HG02852 (cell line): ENCODE data around the gene HOXC13.

Experiments used
- ATAC-seq: cut with Tn5 transposase; IDR thresholded peaks from one replicate; pipeline ENCODE4 v1.9.1; 2021; ENCODE audit warnings: mild to moderate bottlenecking, moderate library complexity; ENCODE audit not compliant: unreplicated experiment

The HOXC13 gene

DNA sequence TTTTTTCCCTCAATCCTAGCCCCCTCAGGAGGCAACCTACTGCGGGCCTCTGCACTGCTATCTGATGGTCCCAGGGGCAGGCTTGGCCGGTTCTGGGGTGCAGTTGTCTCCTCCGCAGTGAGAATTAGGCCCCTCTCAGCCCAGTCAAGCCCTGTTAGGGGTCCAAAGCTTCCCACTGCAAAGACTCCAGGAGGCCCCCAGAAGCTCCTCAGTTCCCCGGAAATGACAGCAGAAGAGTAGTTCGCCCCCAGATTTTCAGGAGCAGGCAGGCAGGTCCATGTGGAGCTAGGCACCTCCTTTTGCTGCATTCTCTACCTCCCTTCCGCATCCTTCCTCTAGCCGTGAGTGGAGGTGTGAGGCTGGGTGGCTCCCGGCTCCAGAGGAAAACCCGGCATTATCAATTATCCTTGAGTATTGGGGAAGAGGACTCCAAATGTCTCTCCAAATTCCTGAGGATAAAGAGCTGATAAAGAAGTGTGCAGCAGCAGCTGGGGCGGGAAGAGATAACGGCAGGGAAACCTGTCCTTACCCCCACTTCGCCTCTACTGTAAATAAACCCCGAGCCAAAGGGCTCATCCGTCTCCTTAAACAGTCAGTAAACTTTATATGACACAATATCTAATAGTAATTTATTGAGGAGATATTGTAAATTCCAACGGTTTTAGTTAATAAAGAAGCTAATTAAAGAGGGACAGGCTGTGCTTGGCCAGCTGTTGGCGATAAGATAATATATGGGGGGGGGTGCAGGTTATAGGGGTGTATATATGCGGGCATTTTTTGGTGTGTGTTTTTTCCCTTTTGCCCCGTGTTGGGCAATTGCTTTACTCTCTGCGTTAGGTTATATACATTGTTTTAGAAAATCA lies 15.4 kb downstream of the HOXC13 start:
- ATAC-seq, result no peak

DNA sequence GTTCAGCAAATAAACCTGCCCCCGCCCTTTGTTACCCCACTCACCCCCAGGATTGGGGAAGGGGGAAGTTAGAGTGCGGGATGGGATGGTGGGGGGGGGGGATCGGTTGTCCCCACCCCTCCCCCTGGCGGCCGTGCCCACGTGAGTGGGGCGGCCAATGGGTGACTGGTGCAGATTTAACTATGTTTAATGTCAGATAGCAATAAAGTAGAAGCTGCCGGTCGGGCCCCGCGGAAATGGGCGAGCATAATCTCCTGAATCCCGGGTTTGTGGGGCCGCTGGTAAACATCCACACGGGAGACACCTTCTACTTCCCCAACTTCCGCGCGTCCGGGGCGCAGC lies 16.0 kb downstream of the HOXC13 start, which contains the start of gene HOXC12:
Gene HOXC12, plus strand, starts transcription at position 210 of the 342 bp plus-strand sequence. Its CDS starts 27 bp downstream, at position 237.
- ATAC-seq, result no peak

DNA sequence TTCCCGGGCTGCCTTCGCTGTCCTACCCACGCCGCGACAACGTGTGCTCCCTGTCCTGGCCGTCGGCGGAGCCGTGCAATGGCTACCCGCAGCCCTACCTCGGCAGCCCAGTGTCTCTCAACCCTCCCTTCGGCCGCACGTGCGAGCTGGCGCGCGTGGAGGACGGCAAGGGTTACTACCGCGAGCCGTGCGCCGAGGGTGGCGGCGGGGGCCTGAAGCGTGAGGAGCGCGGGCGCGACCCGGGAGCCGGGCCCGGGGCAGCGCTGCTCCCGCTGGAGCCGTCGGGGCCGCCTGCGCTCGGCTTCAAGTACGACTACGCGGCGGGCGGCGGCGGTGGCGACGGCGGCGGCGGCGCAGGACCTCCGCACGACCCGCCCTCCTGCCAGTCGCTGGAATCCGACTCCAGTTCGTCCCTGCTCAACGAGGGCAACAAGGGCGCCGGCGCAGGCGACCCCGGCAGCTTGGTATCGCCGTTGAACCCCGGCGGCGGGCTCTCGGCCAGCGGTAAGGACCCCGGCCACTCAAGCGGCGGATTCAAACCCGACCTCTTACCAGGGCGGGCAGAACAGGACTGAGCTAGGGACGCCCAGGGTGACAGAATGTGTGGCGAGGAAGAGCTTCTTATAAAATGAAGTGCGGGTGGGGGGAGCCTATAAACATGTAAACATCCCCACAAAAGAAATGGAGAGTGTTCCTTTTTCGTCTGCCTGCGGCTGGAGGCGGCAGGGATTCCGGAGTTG lies 16.6 kb downstream of the HOXC13 start:
- ATAC-seq, result no peak

DNA sequence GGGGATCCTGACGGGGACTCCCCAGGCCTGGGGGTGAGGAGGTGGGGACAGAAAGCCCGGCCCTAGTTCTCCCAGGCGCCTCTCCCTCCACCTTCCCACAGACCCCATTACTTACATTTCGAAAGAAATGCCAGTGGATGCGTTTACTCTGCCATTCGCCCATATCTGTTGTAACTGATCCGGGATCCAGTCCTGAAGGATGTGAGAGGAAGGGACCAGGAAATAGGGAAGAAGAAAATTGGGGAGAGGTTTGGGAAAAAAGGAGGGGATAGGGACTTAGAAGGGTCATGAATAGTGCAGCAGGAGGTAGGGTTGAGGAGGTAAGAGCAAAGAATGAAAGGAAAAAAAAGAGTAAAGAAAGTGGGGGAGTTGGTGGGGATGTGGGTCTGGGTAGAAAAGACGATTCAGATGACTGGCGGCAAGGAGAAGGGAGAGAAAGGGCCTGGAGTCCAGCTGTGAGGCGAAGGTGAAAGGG lies 17.2 kb downstream of the HOXC13 start:
- ATAC-seq, result no peak

DNA sequence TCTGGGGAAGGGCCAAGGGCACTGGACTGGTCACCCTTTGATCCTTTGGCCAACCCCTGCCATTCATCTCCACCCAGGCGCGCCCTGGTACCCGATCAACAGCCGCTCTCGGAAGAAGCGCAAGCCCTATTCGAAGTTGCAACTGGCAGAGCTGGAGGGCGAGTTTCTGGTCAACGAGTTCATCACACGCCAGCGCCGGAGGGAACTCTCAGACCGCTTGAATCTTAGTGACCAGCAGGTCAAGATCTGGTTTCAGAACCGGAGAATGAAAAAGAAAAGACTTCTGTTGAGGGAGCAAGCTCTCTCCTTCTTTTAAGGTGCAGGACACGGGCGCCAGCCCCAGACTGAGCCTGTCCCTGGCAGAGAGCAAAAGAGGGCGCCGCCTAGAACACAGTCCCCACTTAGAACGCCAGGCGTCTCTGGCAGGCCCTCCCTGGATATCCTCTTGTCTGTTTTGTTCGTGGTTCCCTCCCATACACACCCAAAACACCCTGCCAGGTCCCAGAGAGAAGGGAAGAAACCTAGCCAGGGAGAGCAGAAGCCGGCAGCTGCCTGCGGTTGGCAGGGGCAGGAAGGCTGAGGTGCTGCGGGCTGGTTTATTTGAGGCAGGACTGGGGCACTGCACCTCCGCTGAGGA lies 17.7 kb downstream of the HOXC13 start:
- no peak for ATAC-seq

DNA sequence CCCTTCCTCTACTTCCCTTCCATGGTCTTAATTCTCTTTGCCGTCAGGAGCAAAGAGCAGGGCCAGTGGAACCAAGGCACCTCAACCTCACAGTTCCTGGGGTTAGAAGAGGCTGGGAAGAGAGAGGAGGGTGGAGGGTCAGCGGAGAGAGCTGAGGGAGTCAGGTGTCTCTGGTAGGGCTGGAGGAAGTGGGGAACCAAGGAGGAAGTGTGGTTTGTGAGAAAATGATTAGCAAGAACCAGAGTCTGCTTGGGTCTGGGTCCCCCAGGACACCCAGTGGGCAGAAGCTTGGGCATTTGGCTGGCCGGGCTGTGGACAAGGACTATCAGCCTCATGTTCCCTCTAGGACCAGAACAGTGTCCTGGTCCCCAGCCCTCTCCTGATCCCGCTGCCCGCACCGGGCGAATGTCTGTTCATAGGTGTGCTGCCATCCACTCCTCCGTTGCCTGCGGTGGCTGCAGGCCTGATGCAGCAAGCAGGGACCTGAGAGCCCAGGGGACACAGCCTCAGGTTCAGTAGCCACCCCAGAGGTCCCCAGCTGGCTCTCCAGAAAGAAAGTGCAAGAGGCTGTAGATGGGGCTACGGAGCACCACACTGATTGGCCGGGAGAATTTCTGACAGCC lies 18.4 kb downstream of the HOXC13 start:
- ATAC-seq, result no peak

DNA sequence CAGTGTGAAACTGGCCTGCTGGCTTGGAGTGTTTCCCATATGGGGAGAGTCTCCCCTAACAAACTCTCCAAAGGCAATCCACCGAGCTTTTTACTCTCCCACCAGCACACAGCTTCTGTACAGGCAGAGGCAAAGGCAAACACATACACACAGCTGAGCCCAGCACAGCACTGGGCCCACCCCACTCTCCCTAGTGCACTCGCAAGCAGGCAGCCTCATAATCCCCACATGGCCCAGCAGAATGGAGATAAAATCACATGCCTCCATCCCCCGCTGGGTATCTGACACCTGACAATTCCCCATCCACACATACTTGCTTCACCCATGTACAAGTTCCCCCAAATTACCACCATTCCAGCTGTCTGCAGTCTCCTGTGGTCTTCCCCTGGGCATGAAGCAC lies 19.5 kb downstream of the HOXC13 start:
- ATAC-seq, result no peak

DNA sequence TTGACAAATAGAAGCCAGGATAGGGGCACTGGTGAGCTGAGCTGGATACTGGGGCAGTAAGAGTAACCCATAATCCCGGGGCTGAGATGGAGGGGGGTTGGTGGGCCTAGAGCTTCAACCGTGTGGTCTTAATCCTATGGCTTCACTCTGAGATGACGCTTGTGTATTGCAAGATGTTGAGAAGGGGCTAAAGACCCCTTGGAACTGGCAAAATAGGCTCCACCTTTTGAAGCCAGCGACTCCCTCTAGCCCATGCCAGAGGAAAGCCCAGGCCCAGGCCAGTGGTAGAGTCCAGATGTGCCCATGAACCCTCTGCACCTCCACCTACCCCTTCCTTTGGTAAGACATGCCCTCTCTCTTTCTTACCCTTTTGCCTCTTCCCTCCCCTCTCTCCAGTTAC lies 20.7 kb downstream of the HOXC13 start:
- no peak for ATAC-seq

DNA sequence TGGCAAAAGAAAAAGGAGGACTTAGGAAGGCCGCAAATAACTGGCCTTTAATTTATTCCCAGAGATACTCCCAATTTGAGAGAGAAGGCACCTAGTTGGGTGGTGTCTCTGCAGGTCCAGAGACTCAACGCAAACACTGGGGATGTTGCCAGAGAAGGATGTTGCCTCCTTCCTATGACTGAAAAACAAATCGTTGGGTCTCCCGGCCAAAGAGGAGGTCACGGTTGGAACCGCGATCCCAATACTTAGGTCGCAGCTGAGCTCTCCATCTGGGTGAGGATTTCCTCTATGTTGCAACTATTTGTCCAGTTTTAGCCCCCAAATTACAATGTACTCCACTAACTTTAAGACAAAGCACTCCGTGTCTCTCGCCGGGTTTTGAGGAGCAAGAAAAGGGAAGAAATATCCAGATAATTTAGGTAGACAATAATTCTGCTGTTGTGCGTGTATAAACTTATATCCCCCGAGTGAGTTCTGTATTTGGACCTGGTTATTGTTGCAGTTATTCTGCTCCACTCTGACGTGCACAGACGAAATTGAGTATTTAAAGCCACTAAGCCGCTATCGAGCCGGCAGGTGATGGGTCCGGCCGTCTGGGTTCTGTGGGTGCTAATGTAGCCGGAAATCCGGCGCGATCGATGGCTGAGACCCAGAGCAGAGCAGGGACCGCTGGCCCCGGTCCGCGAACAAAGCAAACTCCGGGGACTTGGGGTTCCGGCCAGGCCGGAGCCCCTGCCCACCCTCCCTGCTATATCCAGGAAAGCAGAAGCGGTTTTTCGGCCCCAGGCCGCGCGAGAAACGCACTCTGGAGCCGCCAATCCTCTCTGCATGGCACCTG lies 21.8 kb downstream of the HOXC13 start:
- ATAC-seq, result no peak

DNA sequence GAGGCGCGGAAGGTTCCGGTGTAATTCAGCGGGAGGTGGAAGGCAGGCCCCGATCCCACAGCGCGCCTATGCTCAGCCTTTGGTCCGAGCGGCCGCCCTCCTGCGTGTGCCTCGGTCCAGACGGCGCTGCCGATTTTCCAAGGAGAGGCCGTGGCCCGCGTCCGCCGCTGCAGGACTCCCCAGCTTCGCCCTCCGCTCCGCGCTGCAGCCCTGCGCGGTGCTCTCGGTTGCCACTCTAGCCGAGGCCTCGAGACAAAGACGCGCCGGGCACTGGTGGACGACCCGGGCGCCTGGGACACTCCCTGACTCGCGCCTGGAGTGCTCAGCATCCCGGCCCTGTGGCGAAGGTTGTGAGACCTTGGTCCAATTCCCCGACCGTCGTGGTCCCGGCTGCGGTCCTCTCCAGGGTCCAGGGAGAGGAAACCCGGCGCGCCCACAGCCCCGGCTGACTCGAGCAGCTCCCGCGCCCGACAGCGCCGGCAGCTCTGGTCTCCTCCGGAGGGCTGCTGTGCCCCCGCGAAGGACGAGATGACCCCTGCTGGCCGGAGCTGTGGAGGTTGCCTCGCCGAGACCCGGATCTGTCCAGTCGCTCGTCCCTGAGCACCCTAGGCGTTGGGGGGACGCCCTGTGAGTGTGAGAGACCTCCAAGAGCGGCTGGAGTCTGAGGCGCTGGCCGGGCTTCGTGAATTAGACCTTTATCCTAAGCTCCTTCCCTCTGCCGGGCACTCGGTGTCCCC lies 22.6 kb downstream of the HOXC13 start:
- ATAC-seq, result no peak

DNA sequence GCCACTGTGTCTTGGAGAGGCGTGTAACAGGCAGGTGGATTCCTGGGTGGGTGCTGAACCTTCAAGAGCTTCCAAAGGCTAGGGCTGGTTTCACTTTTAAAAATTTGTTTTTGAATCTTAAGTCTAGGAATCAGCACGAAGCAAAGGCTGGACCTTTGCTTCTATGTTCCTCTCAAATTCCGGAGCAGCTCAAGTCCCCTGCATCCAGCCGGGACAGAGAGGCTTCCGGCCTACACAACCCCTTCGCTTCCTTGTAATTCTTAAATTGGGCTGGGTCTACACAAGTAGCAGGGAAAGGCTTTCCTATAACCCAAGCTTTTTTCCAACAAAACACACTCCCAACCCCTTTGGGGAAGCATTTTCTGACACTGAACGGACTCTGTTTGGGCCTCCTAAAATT lies 24.4 kb downstream of the HOXC13 start:
- ATAC-seq, result no peak

DNA sequence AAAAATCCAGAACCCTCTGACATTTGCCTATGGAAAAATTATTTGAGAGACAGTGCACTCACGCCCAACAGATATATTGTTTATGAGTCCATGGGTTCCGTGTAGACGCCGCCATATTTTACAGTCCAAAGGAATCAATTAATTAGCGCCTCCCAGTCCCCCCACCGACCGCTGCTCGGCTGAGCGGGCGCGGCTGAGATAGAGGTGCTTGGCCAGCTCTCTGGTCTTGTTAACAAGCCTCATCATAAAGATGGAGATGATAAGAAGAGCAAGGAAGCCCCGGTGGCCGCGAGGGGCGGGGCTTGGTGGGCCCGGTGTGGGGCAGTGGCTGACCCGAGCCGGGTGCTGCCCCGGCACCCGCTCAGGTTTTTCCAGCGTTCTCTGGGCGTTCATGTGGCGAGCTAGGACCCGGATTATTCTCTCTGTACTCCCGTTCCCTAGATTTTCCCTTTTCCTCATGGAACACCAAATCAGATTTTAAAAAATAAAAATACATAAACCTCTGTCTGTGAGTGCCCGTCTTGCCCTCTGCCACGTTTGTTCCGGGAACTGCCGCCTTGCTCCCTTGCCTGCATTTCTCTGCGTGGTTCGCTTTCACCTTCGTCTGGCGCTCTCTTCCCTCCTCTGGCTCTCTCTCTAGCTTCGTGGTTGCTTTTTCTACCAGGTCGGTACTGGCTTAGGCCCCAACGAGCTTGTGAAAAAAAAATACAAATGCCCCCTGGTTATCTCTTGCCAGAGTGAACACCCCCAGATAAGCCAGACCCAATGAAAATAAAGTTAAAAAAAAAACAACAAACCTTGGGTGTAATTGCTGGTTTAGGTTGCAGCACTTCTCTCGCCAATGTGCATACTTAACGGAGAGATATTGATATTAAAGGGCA lies 25.0 kb downstream of the HOXC13 start:
- ATAC-seq, result no peak

DNA sequence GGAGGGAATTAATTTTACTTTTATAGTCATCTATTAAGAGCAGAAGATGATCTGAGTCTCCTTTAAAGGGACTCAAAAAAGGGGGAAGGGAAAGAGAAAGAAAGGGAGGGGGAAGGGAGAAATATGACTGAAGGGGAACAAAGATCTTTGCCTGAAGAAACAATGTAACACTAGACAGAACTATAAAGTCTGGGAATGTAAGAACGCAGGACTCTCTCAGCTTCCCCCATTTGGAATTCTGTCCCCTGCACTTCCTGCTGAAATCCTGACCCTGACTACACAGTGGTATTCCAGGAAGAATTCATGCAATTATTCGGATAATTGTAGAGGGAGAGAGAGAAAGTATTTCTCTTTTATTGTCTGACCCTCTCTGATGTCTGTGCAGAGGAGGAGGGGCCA lies 25.7 kb downstream of the HOXC13 start:
- no peak for ATAC-seq

DNA sequence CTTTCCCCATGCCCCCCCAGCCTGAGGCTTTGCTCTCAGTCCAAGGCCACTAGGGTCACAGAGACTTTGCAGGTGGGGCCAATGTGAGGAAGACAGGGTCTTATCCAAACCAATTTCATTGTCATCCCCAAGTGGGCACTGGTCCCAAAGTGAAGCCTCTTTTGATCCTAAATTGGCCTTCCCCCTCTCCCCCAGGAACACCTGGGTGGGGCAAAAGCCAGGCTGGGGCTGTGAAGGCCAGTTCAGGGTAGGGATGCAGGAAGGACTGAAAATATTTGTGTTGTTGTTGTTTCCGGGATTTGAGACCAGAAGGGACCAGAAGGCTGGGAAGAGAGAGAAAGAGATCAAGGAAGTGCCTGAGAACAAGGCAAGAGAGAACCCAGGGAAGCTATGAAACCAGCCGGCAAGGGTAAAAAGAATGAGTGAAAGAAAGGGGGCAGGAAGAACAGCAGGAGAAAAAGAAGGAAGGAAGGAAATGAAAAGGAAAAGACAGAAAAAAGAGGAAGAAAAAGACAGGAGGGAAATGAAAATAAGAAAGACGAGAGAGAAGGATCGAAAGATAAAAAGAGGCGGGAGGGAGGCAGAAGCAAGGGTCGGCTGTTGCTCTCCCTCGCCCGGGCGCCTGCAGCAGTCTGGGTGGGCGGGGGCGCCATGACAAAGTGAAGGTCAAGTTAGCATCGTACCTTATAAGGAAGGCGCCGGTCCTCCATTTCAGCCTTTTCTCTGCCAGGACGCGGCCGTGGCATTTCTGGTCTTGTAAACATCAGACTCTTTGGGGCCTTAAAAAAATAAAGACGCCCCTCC lies 26.9 kb downstream of the HOXC13 start:
- no peak for ATAC-seq

DNA sequence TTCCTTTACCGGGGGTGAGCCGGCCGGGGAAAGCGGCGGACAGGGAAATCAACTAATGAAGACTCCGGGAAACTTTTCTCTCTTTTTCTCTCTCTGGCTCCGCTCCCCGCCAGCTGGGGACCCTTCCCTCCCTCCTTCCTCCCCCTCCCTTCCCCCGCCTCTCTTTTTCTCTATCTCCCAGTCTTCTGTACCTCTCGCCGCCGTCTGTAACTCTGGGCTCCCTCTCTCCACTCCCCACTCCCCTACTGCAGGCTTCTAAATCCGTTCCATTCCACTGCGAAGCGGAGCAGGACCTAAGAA lies 27.4 kb downstream of the HOXC13 start:
- no peak for ATAC-seq

DNA sequence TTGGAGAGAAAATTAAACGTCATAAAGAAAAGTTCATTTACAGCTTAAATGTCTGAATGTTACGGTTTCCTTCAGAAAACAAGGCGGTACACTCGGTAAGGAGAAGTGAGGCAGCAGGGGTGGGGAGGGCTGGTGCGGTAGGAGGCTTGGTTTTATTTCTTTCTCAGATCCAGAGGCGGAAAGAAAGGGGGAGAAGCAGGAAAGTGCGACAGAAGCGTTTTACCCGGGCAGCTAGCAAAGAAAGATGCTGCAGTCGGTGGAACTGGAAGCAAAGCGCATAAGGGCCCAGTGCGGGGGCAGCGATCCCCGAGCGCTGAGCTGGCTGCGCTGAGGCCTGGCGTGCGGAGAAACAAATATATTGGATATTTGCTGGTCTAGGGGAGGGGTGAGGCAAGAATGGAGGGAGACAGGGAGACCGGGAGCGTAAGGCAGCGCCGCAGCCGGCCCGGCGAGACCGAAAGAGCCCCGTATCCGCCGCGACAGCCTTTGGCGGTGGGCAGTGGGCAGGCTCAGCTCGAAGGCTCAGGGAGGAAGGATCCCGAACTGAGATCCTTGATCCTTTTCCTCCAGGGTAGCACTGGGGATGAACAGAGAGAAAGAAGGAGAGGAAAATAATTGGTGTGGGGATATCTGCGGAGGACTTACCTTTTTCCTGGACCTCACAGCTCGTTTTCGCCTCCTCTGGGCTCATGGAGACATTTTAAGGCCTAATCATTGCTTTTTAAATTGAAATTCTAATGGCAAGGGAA lies 27.9 kb downstream of the HOXC13 start:
- ATAC-seq, result no peak

DNA sequence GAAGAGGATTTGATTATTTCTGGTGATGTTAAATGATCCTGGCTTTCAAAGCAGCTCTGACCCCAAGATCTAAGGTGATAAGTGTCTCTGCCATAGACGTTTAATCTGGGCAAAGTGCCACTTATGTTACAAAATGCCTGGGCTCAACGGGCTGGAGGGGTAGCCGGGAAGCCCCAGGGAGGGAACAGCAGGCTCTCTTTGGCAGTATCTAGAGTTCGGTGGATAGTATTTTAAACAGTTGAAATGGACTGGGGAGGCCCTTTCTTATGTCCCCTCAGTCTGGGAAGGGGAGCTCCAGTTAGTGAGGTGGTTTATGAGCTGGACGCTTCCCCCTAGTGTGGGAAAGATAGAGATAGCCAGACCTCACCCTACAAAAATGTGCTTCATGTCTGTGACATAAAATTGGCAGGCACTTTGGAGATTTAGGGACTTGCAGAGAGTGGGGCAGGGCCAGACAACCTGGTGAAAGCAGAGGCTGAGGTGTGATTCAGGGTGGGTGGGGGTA lies 28.8 kb downstream of the HOXC13 start:
- ATAC-seq, result no peak
